Endothelial cell (in vitro differentiated cells): ENCODE results near the gene HSBP1L1. TPM values are rescaled to one million over a fixed set of nuclear protein-coding genes. Genes with fewer than 3 reads are reported as not detected.
A peak's percentile ranks its signal among the peaks of the same experiment; 100 is the strongest.

Source experiments
- DNase-seq: peaks from one replicate; pipeline ENCODE4 v3.0.0; 2021; ENCODE audit warnings: low spot score
- H3K27ac Mint-ChIP-seq: one replicate; pipeline ENCODE4 v1.8.0; 2021; ENCODE audit warnings: mixed read lengths, inconsistent platforms; ENCODE audit not compliant: unreplicated experiment
- H3K27me3 Mint-ChIP-seq: one replicate; pipeline ENCODE4 v1.8.0; 2021; ENCODE audit warnings: mild to moderate bottlenecking, moderate library complexity, mixed read lengths, inconsistent platforms; ENCODE audit not compliant: unreplicated experiment
- H3K36me3 Mint-ChIP-seq: one replicate; pipeline ENCODE4 v1.8.0; 2021; ENCODE audit warnings: mild to moderate bottlenecking, low read depth, mixed read lengths, inconsistent platforms; ENCODE audit not compliant: unreplicated experiment
- H3K4me1 Mint-ChIP-seq: one replicate; pipeline ENCODE4 v1.8.0; 2021; ENCODE audit warnings: mild to moderate bottlenecking, mixed read lengths, inconsistent platforms; ENCODE audit not compliant: unreplicated experiment
- H3K4me3 Mint-ChIP-seq: one replicate; pipeline ENCODE4 v1.8.0; 2021; ENCODE audit warnings: mild to moderate bottlenecking, mixed read lengths, inconsistent platforms; ENCODE audit not compliant: unreplicated experiment
- H3K9me3 Mint-ChIP-seq: one replicate; pipeline ENCODE4 v1.8.0; 2021; ENCODE audit warnings: mixed read lengths, inconsistent platforms; ENCODE audit not compliant: unreplicated experiment
- CTCF ChIP-seq: fragments of 200-600 bp; sonication (generic); IDR thresholded peaks from one replicate; pipeline ENCODE4 v1.5.0; 2021; ENCODE audit warnings: antibody characterized with exemption; ENCODE audit not compliant: unreplicated experiment
- total RNA-seq: library from RNA; stranded (reverse); fragmentation: NEBNext Ultra II Directional; extraction: Animal tissue kit (Norgen Biotek cat#: 25700); gene quantifications from one replicate; pipeline ENCODE4 v1.2.1, GENCODE V29; 2021; ENCODE audit not compliant: unreplicated experiment

HSBP1L1 gene
- total RNA-seq, 1 donor from 2014 or later = 0.87 TPM

GRCh38 chr18:79930020-79930642 is 34.3 kb upstream of the HSBP1L1 start:
- H3K4me3 Mint-ChIP-seq = peak overlapping the region; percentile 26
- peaks cover 40% of the 10 kb centered on the region for H3K36me3 Mint-ChIP-seq
- no peak for DNase-seq
- no peak for TF ChIP-seq CTCF
- H3K27ac Mint-ChIP-seq = no peak overlapping the region
- peaks cover 4% of the 10 kb centered on the region for H3K27me3 Mint-ChIP-seq
- H3K9me3 Mint-ChIP-seq = peaks cover 5% of the 10 kb centered on the region
- no peaks in the 10 kb centered on the region for H3K4me1 Mint-ChIP-seq

GRCh38 chr18:79931475-79931874 is 33.0 kb upstream of the HSBP1L1 start:
- Mint-ChIP-seq H3K4me3 (no peak overlapping the region), H3K36me3 (peaks cover 42% of the 10 kb centered on the region), H3K9me3 (peaks cover 5% of the 10 kb centered on the region), H3K27me3 (peaks cover 1% of the 10 kb centered on the region), H3K4me1 (peaks cover 2% of the 10 kb centered on the region), H3K27ac (no peak overlapping the region)
- no peak for TF ChIP-seq CTCF
- DNase-seq = no peak

- Mint-ChIP-seq H3K9me3 (peaks cover 5% of the 10 kb centered on the region), H3K4me1 (peaks cover 2% of the 10 kb centered on the region), H3K36me3 (peaks cover 44% of the 10 kb centered on the region)
Measured at GRCh38 chr18:79932907-79933306, 31.5 kb upstream of the HSBP1L1 start.

GRCh38 chr18:79933765-79934164 is 30.7 kb upstream of the HSBP1L1 start:
- peak; percentile 23 for TF ChIP-seq CTCF
- DNase-seq = no peak
- no peak overlapping the region for H3K4me3 Mint-ChIP-seq

More at GRCh38 chr18:79932907-79933306, 31.5 kb upstream of the HSBP1L1 start:
- Mint-ChIP-seq H3K27me3 (peaks cover 1% of the 10 kb centered on the region), H3K27ac (no peak overlapping the region), H3K4me3 (no peak overlapping the region)
- no peak for DNase-seq
- TF ChIP-seq CTCF = no peak

GRCh38 chr18:79934311-79935097 is 29.9 kb upstream of the HSBP1L1 start:
- no peak overlapping the region for H3K4me3 Mint-ChIP-seq
- DNase-seq = no peak
- no peak overlapping the region for H3K27ac Mint-ChIP-seq
- TF ChIP-seq CTCF = no peak
- no peaks in the 10 kb centered on the region for H3K27me3 Mint-ChIP-seq
- peaks cover 2% of the 10 kb centered on the region for H3K4me1 Mint-ChIP-seq
- H3K9me3 Mint-ChIP-seq = peaks cover 5% of the 10 kb centered on the region
- H3K36me3 Mint-ChIP-seq = peaks cover 43% of the 10 kb centered on the region

More at GRCh38 chr18:79933765-79934164, 30.7 kb upstream of the HSBP1L1 start:
- H3K27me3 Mint-ChIP-seq = no peaks in the 10 kb centered on the region
- H3K4me1 Mint-ChIP-seq = peaks cover 2% of the 10 kb centered on the region
- H3K9me3 Mint-ChIP-seq = peaks cover 5% of the 10 kb centered on the region
- H3K27ac Mint-ChIP-seq = no peak overlapping the region
- peaks cover 46% of the 10 kb centered on the region for H3K36me3 Mint-ChIP-seq
